Measurements from ENCODE around the gene ABCA5. TPM values are rescaled to one million over a fixed set of nuclear protein-coding genes. Genes with fewer than 3 reads are reported as not detected.
A peak's percentile ranks its signal among the peaks of the same experiment; 100 is the strongest.

Gene ABCA5
- total and polyA plus RNA-seq, 5 experiments from 2014 or later, result 6.0 to 40.0 (median 6.6) TPM

DNA sequence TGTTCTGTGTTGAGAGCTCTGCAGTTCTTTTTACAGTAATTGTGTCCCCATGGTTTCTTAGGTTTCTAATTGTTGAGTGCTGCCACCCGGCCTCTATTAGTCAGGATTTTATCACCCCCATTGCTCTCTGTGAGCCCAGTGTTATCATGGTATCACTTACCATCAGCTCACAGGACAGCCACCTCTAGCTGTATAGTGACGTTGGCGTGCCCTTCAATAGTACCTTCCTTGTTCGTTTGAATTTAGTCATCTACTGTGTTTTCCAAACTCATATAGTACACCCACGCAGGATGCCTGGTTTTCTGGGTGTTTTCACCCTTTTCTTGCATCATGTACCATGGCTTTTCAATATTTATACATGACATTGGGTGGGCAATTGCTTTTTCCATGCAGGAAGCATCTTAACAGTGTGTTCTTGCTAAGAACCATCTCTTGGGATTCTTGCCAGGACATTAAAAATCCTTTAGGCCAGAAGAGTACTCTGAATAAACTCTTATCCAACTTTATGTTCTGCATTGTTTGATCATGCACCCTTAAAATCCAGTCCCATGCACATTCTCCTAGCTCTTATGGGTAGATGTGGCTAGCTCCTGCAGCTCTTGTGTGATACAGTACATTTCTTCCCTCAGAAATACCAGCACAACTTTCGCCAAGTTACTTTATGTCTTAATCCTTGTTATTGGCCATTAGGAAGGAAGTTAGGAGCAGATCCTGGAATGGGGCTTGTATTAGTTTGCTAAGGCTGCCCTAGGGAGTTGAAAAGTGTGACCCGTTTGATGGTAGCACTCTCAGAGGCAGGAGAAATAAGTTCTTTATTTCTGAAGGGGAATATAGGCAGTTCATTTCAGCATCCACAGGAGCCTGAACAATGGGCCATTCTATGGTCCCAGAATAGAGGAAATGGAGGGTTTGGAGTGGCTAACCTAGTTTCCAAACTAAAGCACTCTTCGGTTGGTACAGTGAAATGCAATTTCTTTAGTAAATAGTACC lies 87.0 kb downstream of the ABCA5 start:
- Mint-ChIP-seq H3K4me1 (peaks cover 0 to 5% (median 1%) of the 10 kb centered on the region in 4 donors), H3K27me3 (no peaks in the 10 kb centered on the region), H3K27ac (peak overlapping the region in 1 of 10 donors; percentile 39), H3K36me3 (peaks cover 5 to 23% (median 9%) of the 10 kb centered on the region in 3 donors), H3K9me3 (peaks cover 0 to 4% (median 0%) of the 10 kb centered on the region in 9 donors), H3K4me3 (no peak overlapping the region)
- POLR2A ChIA-PET, result no interaction called here
- ATAC-seq, result no peak
- DNase-seq, result no peak

- Mint-ChIP-seq H3K9me3 (peaks cover 2 to 25% (median 16%) of the 10 kb centered on the region in 9 donors), H3K27ac (no peak overlapping the region), H3K36me3 (peaks cover 12 to 18% (median 15%) of the 10 kb centered on the region in 3 donors), H3K4me1 (peaks cover 0 to 5% (median 1%) of the 10 kb centered on the region in 4 donors), H3K4me3 (no peak overlapping the region), H3K27me3 (no peaks in the 10 kb centered on the region)
- no peak for ATAC-seq
- DNase-seq, result no peak
- POLR2A ChIA-PET, result no interaction called here
Measured at GRCh38 chr17:69236946-69237345, 90.0 kb downstream of the ABCA5 start.

DNA sequence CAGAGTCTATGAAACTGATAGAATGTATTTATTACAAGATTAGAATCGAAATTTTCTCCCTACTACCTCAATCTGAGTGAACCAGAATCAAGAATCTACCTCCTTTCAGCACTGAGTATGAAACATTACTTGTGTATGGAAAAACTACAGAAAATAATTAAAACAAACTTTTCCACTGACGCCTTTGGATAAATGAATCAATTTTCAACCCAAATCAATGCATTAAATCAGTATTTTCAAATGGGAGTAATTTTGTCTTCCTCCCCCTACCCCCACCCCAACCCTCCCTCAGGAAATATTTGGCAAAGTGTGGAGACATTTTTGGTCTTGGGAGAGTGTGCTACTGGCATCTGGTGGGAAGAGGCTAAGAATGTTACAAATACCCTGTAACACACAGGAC lies 90.5 kb downstream of the ABCA5 start:
- ATAC-seq (no peak), DNase-seq (no peak)
- Mint-ChIP-seq H3K4me1 (peaks cover 0 to 5% (median 1%) of the 10 kb centered on the region in 4 donors), H3K27me3 (no peaks in the 10 kb centered on the region), H3K36me3 (peaks cover 12 to 17% (median 14%) of the 10 kb centered on the region in 3 donors), H3K27ac (no peak overlapping the region), H3K9me3 (peaks cover 2 to 29% (median 21%) of the 10 kb centered on the region in 9 donors), H3K4me3 (no peak overlapping the region)
- POLR2A ChIA-PET, result no interaction called here

GRCh38 chr17:69235338-69236058 lies 91.4 kb downstream of the ABCA5 start:
- no peaks in the 10 kb centered on the region for H3K27me3 Mint-ChIP-seq
- no peak overlapping the region for H3K27ac Mint-ChIP-seq
- H3K4me1 Mint-ChIP-seq, result peaks cover 0 to 5% (median 1%) of the 10 kb centered on the region in 4 donors
- no peak overlapping the region for H3K4me3 Mint-ChIP-seq
- H3K36me3 Mint-ChIP-seq, result peaks cover 5 to 13% (median 10%) of the 10 kb centered on the region in 3 donors
- ATAC-seq (peak; percentile 65 to 67), DNase-seq (peak; percentile 15 to 75 (median 52))
- peaks cover 7 to 37% (median 27%) of the 10 kb centered on the region in 9 donors for H3K9me3 Mint-ChIP-seq
- POLR2A ChIA-PET, result no interaction called here

- ATAC-seq (no peak), DNase-seq (no peak)
- Mint-ChIP-seq H3K9me3 (peaks cover 7 to 41% (median 27%) of the 10 kb centered on the region in 9 donors), H3K27ac (no peak overlapping the region), H3K27me3 (no peaks in the 10 kb centered on the region), H3K36me3 (peaks cover 0 to 13% (median 6%) of the 10 kb centered on the region in 3 donors), H3K4me1 (peaks cover 0 to 12% (median 3%) of the 10 kb centered on the region in 4 donors), H3K4me3 (no peak overlapping the region)
- POLR2A ChIA-PET, result no interaction called here
Measured at GRCh38 chr17:69232650-69233049, 94.3 kb downstream of the ABCA5 start.

- peaks cover 0 to 13% (median 6%) of the 10 kb centered on the region in 3 donors for H3K36me3 Mint-ChIP-seq
- no peaks in the 10 kb centered on the region for H3K27me3 Mint-ChIP-seq
- no peak overlapping the region for H3K4me3 Mint-ChIP-seq
- POLR2A ChIA-PET, result no interaction called here
- peaks cover 7 to 41% (median 27%) of the 10 kb centered on the region in 9 donors for H3K9me3 Mint-ChIP-seq
- H3K4me1 Mint-ChIP-seq, result peaks cover 0 to 16% (median 5%) of the 10 kb centered on the region in 4 donors
- ATAC-seq (no peak), DNase-seq (no peak)
- H3K27ac Mint-ChIP-seq, result no peak overlapping the region
Measured at GRCh38 chr17:69231521-69231920, 95.4 kb downstream of the ABCA5 start.

GRCh38 chr17:69230939-69231338 lies 96.0 kb downstream of the ABCA5 start:
- Mint-ChIP-seq H3K27ac (no peak overlapping the region), H3K27me3 (no peaks in the 10 kb centered on the region), H3K4me3 (peak overlapping the region in 1 of 10 donors; percentile 34), H3K9me3 (peaks cover 7 to 41% (median 27%) of the 10 kb centered on the region in 9 donors), H3K4me1 (peaks cover 0 to 16% (median 5%) of the 10 kb centered on the region in 4 donors), H3K36me3 (peaks cover 0 to 13% (median 6%) of the 10 kb centered on the region in 3 donors)
- no peak for ATAC-seq
- POLR2A ChIA-PET, result no interaction called here
- DNase-seq, result no peak

GRCh38 chr17:69228576-69228975 lies 98.4 kb downstream of the ABCA5 start, which contains the start of gene ABCA10:
ABCA10 (minus strand) TSS chr17:69228824; CDS start chr17:69225358, 3,466 bp downstream.
- Mint-ChIP-seq H3K4me3 (no peak within 1 kb of the TSS), H3K4me1 (peaks cover 3 to 21% (median 8%) of the 10 kb centered on the region in 4 donors), H3K36me3 (peaks cover 0 to 13% (median 2%) of the 10 kb centered on the region in 3 donors), H3K9me3 (peaks cover 7 to 36% (median 25%) of the 10 kb centered on the region in 9 donors), H3K27ac (peak within 1 kb of the TSS in 1 of 10 donors; percentile 13), H3K27me3 (no peaks in the 10 kb centered on the region)
- ATAC-seq (no peak), DNase-seq (no peak)
- POLR2A ChIA-PET, result no interaction called here

DNA sequence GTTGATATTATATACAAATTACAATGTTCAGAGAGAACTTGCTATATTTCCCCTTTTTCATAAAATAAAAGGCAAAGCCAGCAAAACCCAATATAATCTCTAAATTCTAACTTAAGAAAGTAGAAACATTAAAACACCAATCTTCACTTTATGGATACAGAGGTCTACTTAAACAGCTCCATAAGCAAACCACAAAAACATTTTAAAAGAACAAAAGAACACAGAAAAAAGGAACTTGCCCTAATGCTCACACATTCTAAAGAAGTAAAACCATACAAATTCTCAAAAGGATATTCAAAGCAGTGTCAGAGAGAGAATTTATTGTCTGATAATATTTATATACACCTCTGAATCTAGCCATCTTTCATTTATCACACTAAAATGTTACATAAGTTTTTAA lies 98.9 kb downstream of the ABCA5 start:
- POLR2A ChIA-PET, result no interaction called here
- Mint-ChIP-seq H3K4me3 (no peak overlapping the region), H3K27ac (peak overlapping the region in 1 of 10 donors; percentile 9), H3K36me3 (peaks cover 0 to 9% (median under 1%) of the 10 kb centered on the region in 3 donors), H3K4me1 (peaks cover 4 to 25% (median 11%) of the 10 kb centered on the region in 4 donors), H3K27me3 (no peaks in the 10 kb centered on the region), H3K9me3 (peaks cover 5 to 31% (median 20%) of the 10 kb centered on the region in 9 donors)
- ATAC-seq, result no peak
- no peak for DNase-seq

DNA sequence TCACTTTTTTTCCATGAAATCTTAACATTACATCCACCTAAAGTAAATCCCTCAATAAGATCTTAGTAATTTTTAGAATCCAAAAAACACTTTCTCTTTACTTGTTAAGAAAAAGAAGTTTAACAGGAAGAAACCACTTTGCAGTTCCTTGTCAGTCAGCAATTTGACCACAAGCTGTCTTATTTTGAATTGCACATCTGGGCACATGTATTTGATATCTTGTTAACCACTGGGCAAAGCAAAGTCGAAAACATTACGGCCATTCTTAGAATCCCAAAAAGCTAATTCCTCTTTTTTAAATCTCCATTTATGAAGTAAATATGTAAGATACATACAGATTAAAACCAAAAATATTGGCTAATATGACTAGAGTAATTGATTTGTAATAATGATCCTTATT lies 99.4 kb downstream of the ABCA5 start:
- H3K36me3 Mint-ChIP-seq, result peaks cover 0 to 4% (median 0%) of the 10 kb centered on the region in 3 donors
- H3K4me3 Mint-ChIP-seq, result no peak overlapping the region
- DNase-seq (no peak), ATAC-seq (no peak)
- peaks cover 4 to 26% (median 15%) of the 10 kb centered on the region in 9 donors for H3K9me3 Mint-ChIP-seq
- H3K4me1 Mint-ChIP-seq, result peaks cover 4 to 27% (median 14%) of the 10 kb centered on the region in 4 donors
- POLR2A ChIA-PET, result no interaction called here
- H3K27me3 Mint-ChIP-seq, result no peaks in the 10 kb centered on the region
- no peak overlapping the region for H3K27ac Mint-ChIP-seq

GRCh38 chr17:69223809-69224208 lies 103.1 kb downstream of the ABCA5 start:
- DNase-seq (no peak), ATAC-seq (no peak)
- Mint-ChIP-seq H3K36me3 (peaks cover 9 to 12% (median 12%) of the 10 kb centered on the region in 3 donors), H3K4me3 (no peak overlapping the region), H3K9me3 (no peaks in the 10 kb centered on the region), H3K4me1 (peaks cover 4 to 24% (median 14%) of the 10 kb centered on the region in 4 donors), H3K27ac (peak overlapping the region in 3 of 10 donors; percentile 0 to 68 (median 22)), H3K27me3 (no peaks in the 10 kb centered on the region)
- POLR2A ChIA-PET, result no interaction called here

GRCh38 chr17:69222707-69223258 lies 104.2 kb downstream of the ABCA5 start:
- H3K27ac Mint-ChIP-seq, result no peak overlapping the region
- POLR2A ChIA-PET, result no interaction called here
- no peak for ATAC-seq
- no peak overlapping the region for H3K4me3 Mint-ChIP-seq
- peaks cover 9 to 15% (median 12%) of the 10 kb centered on the region in 3 donors for H3K36me3 Mint-ChIP-seq
- H3K27me3 Mint-ChIP-seq, result no peaks in the 10 kb centered on the region
- peaks cover 4 to 20% (median 13%) of the 10 kb centered on the region in 4 donors for H3K4me1 Mint-ChIP-seq
- no peaks in the 10 kb centered on the region for H3K9me3 Mint-ChIP-seq
- peak in 2 of 10 donors; percentile 3 to 13 for DNase-seq

Data from naive thymus-derived CD8-positive, alpha-beta T cell (primary cell).